Measurements from ENCODE around the gene ATP13A1.
"Not testable (repeated sequence)": the region's sequence is repeated elsewhere in the genome, so short reads cannot be mapped to it uniquely, and the experiment has no call there.

Gene ATP13A1

DNA sequence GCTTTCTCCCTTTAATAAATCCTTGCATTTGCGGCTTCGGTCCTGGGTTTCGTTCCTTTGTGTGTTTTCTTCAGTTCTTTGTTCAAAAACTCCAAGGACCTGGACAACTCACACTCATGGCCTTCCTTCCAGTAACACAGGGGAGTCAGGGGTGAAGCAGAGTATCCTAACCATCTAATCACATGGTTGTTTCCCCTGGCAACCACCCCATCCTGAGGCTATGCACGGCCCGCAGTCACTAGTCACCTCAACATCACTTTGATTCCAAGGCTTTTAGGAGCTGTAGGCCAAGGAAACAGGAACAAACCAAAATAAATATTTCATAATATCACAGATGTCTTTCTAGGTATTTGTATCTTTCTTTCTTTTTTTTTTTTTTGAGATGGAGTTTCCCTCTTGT, 34.1 kb upstream of the ATP13A1 start:
- ATAC-seq, result no peak
- no peak for TF ChIP-seq ZNF8 (CRISPR knock-in tag; IDR thresholded peaks at IDR 0.05)

DNA sequence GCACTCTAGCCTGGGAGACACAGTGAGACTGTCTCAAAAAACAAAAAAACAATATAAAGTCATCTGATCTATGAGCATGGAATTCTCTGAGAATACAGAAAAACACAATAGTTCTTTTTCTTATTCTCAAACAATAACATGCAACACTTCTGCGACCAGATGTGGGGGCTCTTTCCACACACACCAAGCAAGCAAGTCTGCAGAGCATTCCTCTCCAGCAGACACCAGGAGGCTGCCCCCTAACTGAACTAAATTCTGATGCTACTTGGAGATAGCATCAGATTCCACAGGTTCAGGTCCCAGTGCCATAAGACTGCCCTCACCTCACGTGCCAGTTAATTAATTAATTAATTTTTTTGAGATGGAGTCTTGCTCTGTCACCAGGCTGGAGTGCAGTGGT, 32.9 kb upstream of the ATP13A1 start:
- TF ChIP-seq ZFP30 (CRISPR knock-in tag; IDR thresholded peaks at IDR 0.05) (no peak), ARNTL (CRISPR knock-in tag; IDR thresholded peaks at IDR 0.05; ENCODE audit: borderline replicate concordance, low read depth) (no peak), ZFP3 (CRISPR knock-in tag; IDR thresholded peaks at IDR 0.05) (no peak), BACH2 (CRISPR knock-in tag; IDR thresholded peaks at IDR 0.05; ENCODE audit: borderline replicate concordance) (no peak), ZNF565 (CRISPR knock-in tag; conservative IDR thresholded peaks at IDR 0.05; ENCODE audit: low read depth) (no peak), RARB (CRISPR knock-in tag; IDR thresholded peaks at IDR 0.05) (no peak), ISL1 (CRISPR knock-in tag; IDR thresholded peaks at IDR 0.05) (no peak), ESRRG (CRISPR knock-in tag; IDR thresholded peaks at IDR 0.05) (no peak), OSR1 (CRISPR knock-in tag; IDR thresholded peaks at IDR 0.05) (no peak), ZNF8 (CRISPR knock-in tag; IDR thresholded peaks at IDR 0.05) (no peak), GLIS3 (CRISPR knock-in tag; IDR thresholded peaks at IDR 0.05) (no peak), SNAI2 (CRISPR knock-in tag; IDR thresholded peaks at IDR 0.05) (no peak), ZC3H10 (CRISPR knock-in tag; IDR thresholded peaks at IDR 0.05) (no peak), ZNF70 (CRISPR knock-in tag; IDR thresholded peaks at IDR 0.05) (no peak), TOX (CRISPR knock-in tag; IDR thresholded peaks at IDR 0.05; ENCODE audit: borderline replicate concordance) (no peak)
- TF ChIP-seq, protein P1, sequence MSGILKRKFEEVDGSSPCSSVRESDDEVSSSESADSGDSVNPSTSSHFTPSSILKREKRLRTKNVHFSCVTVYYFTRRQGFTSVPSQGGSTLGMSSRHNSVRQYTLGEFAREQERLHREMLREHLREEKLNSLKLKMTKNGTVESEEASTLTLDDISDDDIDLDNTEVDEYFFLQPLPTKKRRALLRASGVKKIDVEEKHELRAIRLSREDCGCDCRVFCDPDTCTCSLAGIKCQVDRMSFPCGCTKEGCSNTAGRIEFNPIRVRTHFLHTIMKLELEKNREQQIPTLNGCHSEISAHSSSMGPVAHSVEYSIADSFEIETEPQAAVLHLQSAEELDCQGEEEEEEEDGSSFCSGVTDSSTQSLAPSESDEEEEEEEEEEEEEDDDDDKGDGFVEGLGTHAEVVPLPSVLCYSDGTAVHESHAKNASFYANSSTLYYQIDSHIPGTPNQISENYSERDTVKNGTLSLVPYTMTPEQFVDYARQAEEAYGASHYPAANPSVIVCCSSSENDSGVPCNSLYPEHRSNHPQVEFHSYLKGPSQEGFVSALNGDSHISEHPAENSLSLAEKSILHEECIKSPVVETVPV (CRISPR knock-in tag; IDR thresholded peaks at IDR 0.05), result no peak
- TF ChIP-seq, protein P2, sequence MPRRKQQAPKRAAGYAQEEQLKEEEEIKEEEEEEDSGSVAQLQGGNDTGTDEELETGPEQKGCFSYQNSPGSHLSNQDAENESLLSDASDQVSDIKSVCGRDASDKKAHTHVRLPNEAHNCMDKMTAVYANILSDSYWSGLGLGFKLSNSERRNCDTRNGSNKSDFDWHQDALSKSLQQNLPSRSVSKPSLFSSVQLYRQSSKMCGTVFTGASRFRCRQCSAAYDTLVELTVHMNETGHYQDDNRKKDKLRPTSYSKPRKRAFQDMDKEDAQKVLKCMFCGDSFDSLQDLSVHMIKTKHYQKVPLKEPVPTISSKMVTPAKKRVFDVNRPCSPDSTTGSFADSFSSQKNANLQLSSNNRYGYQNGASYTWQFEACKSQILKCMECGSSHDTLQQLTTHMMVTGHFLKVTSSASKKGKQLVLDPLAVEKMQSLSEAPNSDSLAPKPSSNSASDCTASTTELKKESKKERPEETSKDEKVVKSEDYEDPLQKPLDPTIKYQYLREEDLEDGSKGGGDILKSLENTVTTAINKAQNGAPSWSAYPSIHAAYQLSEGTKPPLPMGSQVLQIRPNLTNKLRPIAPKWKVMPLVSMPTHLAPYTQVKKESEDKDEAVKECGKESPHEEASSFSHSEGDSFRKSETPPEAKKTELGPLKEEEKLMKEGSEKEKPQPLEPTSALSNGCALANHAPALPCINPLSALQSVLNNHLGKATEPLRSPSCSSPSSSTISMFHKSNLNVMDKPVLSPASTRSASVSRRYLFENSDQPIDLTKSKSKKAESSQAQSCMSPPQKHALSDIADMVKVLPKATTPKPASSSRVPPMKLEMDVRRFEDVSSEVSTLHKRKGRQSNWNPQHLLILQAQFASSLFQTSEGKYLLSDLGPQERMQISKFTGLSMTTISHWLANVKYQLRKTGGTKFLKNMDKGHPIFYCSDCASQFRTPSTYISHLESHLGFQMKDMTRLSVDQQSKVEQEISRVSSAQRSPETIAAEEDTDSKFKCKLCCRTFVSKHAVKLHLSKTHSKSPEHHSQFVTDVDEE (CRISPR knock-in tag; IDR thresholded peaks at IDR 0.05), result no peak
- TF ChIP-seq, protein P3, sequence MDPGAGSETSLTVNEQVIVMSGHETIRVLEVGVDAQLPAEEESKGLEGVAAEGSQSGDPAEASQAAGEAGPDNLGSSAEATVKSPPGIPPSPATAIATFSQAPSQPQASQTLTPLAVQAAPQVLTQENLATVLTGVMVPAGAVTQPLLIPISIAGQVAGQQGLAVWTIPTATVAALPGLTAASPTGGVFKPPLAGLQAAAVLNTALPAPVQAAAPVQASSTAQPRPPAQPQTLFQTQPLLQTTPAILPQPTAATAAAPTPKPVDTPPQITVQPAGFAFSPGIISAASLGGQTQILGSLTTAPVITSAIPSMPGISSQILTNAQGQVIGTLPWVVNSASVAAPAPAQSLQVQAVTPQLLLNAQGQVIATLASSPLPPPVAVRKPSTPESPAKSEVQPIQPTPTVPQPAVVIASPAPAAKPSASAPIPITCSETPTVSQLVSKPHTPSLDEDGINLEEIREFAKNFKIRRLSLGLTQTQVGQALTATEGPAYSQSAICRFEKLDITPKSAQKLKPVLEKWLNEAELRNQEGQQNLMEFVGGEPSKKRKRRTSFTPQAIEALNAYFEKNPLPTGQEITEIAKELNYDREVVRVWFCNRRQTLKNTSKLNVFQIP (CRISPR knock-in tag; IDR thresholded peaks at IDR 0.05; ENCODE audit: borderline replicate concordance, low read depth), result no peak
- TF ChIP-seq, protein P4, sequence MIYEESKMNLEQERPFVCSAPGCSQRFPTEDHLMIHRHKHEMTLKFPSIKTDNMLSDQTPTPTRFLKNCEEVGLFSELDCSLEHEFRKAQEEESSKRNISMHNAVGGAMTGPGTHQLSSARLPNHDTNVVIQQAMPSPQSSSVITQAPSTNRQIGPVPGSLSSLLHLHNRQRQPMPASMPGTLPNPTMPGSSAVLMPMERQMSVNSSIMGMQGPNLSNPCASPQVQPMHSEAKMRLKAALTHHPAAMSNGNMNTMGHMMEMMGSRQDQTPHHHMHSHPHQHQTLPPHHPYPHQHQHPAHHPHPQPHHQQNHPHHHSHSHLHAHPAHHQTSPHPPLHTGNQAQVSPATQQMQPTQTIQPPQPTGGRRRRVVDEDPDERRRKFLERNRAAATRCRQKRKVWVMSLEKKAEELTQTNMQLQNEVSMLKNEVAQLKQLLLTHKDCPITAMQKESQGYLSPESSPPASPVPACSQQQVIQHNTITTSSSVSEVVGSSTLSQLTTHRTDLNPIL (CRISPR knock-in tag; IDR thresholded peaks at IDR 0.05; ENCODE audit: low read depth), result no peak
- no peak for ATAC-seq

DNA sequence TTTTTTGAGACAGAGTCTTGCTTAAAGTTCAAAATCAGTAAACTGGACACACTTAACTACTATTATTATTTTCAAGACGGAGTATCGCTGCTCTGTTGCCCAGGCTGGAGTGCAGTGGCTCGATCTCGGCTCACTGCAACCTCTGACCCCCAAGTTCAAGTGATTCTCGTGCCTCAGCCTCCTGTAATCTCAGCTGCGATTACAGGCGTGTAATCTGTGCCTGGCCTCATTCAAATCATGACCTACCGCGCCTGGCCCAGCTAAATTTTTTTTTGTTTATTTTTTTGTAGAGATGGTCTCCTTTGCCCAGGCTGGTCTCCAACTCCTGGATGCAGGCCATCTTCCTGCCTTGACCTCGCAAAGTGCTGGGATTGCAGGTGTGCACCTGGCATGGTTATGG, 28.2 kb upstream of the ATP13A1 start:
- no peak for ATAC-seq
- TF ChIP-seq ARNTL (CRISPR knock-in tag; IDR thresholded peaks at IDR 0.05; ENCODE audit: borderline replicate concordance, low read depth) (no peak), CSDC2 (CRISPR knock-in tag; IDR thresholded peaks at IDR 0.05) (no peak), TOX (CRISPR knock-in tag; IDR thresholded peaks at IDR 0.05; ENCODE audit: borderline replicate concordance) (no peak), PPARA (CRISPR knock-in tag; IDR thresholded peaks at IDR 0.05; ENCODE audit: borderline replicate concordance) (no peak), TCF4 (CRISPR knock-in tag; IDR thresholded peaks at IDR 0.05; ENCODE audit: borderline replicate concordance) (no peak), ISL1 (CRISPR knock-in tag; IDR thresholded peaks at IDR 0.05) (no peak)

DNA sequence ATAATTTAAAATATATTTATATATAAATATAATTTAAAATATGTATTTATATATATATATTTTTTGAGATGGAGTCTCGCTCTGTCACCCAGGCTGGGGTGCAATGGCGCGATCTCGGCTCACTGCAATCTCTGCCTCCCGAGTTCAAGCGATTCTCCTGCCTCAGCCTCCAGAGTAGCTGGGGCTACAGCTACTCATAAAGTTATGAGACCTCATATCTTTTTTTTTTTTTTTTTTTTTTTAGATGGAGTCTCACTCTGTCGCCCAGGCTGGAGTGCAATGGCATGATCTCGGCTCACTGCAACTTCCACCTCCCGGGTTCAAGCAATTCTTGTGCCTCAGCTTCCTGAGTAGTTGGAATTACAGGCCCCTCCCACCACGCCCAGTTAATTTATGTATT, 25.5 kb upstream of the ATP13A1 start:
- not testable (repeated sequence) for ATAC-seq

DNA sequence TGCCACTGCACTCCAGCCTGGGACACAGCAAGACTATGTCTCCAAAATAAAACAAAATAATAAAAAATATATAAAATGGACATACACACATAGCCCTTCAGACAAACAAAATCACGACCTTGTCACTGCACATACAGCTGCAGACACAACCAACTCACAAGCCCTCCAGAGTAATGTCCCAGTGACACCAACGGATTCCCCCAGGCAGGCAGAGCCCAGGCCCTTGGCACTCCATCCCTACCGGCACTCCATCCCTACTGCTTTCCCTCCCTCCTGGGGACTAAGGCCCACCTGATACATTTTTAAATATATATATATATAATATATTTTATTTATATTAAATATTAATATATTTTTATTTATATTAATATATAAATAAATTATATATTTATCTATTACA, 23.6 kb upstream of the ATP13A1 start:
- TF ChIP-seq ZNF70 (CRISPR knock-in tag; IDR thresholded peaks at IDR 0.05) (no peak), SNAI2 (CRISPR knock-in tag; IDR thresholded peaks at IDR 0.05) (no peak), ZC3H10 (CRISPR knock-in tag; IDR thresholded peaks at IDR 0.05) (no peak), CSDC2 (CRISPR knock-in tag; IDR thresholded peaks at IDR 0.05) (no peak), ISL1 (CRISPR knock-in tag; IDR thresholded peaks at IDR 0.05) (no peak)
- TF ChIP-seq, protein P3 (CRISPR knock-in tag; IDR thresholded peaks at IDR 0.05; ENCODE audit: borderline replicate concordance, low read depth), result no peak
- ATAC-seq, result no peak
